B cell (primary cell): ENCODE measurements around the gene TPRA1. TPM values are rescaled to one million over a fixed set of nuclear protein-coding genes. Genes with fewer than 3 reads are reported as not detected.

Experiments
- ATAC-seq: fragments of 200-7000 bp; cut with Tn5 transposase; one replicate; pipeline ENCODE4 v1.10.0; 2021; ENCODE audit warnings: low read depth, mild to moderate bottlenecking, moderate number of reproducible peaks, moderate library complexity
- CTCF ChIA-PET: fragments of 350-600 bp; sonication (Branson Sonifier 250); formaldehyde crosslinking; loops from one replicate; lab custom pipeline; 2021; ENCODE audit warnings: antibody characterized with exemption, inconsistent platforms; lab: Charles Lee
- POLR2A ChIA-PET: fragments of 350-600 bp; sonication (Branson Sonifier 250); formaldehyde crosslinking; loops from one replicate; lab custom pipeline; 2021; ENCODE audit warnings: antibody characterized with exemption; lab: Charles Lee
- DNase-seq: peaks from one replicate; pipeline ENCODE4 v3.0.0; 2013
- H2AFZ ChIP-seq: 2 replicates; pipeline ENCODE4 v1.6.1; 2012; ENCODE audit warnings: mild to moderate bottlenecking, low read depth, low read length; ENCODE audit not compliant: insufficient read depth, poor library complexity, severe bottlenecking
- H3K27ac ChIP-seq, 2 donors: 1 replicate in 1 of 2; 2 replicates in 1 of 2; pipeline ENCODE4 v1.5.1; 2012 to 2013; ENCODE audit warnings: low read length in 2 of 2, mild to moderate bottlenecking in 2 of 2, moderate library complexity in 1 of 2
- H3K27me3 ChIP-seq, 4 experiments: fragments of 200-600 bp in 1 of 4; sonication (generic) in 1 of 4; replicated peaks in 1 of 4; 1 replicate in 2 of 4; 2 replicates in 2 of 4; pipeline versions ENCODE4 v1.6.1 to v1.7.0; 2013 to 2016; ENCODE audit warnings: low read length in 3 of 4, mild to moderate bottlenecking in 2 of 4, mixed read lengths in 1 of 4, moderate library complexity in 1 of 4; ENCODE audit not compliant: insufficient read depth in 4 of 4, control insufficient read depth in 3 of 4; ENCODE audit errors: control extremely low read depth in 1 of 4
- H3K36me3 ChIP-seq, 2 experiments: replicated peaks in 1 of 2; 1 replicate in 1 of 2; 2 replicates in 1 of 2; pipeline versions ENCODE4 v1.6.1 to v1.7.1; 2013; ENCODE audit warnings: low read length in 1 of 2; ENCODE audit not compliant: insufficient read depth in 2 of 2, control insufficient read depth in 1 of 2; ENCODE audit errors: control extremely low read depth in 1 of 2, extremely low read depth in 1 of 2
- H3K4me1 ChIP-seq, 2 donors: fragments of 200-600 bp in 1 of 2; sonication (generic) in 1 of 2; 1 replicate in 1 of 2; 2 replicates in 1 of 2; pipeline versions ENCODE4 v1.5.1 to v1.6.1; 2013 to 2017; ENCODE audit warnings: low read length in 2 of 2; ENCODE audit not compliant: control insufficient read depth in 2 of 2, insufficient read depth in 2 of 2
- H3K4me2 ChIP-seq: replicated peaks from 2 replicates; pipeline ENCODE3; 2012; ENCODE audit warnings: mild to moderate bottlenecking, low read depth, low read length; ENCODE audit not compliant: poor library complexity, severe bottlenecking
- H3K4me3 ChIP-seq, 5 experiments: fragments of 200-600 bp in 1 of 5; sonication (generic) in 1 of 5; 1 replicate in 3 of 5; 2 replicates in 2 of 5; pipeline versions ENCODE4 v1.5.1 to v1.7.0; 2011 to 2016; ENCODE audit warnings: low read length in 4 of 5, mild to moderate bottlenecking in 4 of 5, low read depth in 2 of 5, control low read depth in 1 of 5, moderate library complexity in 1 of 5; ENCODE audit not compliant: insufficient read depth in 1 of 5; ENCODE audit errors: control extremely low read depth in 1 of 5, extremely low read depth in 1 of 5
- H3K79me2 ChIP-seq: fragments of 200-600 bp; sonication (generic); one replicate; pipeline ENCODE4 v1.6.0; 2016; ENCODE audit warnings: low read length; ENCODE audit not compliant: control insufficient read depth, insufficient read depth
- H3K9ac ChIP-seq: fragments of 200-600 bp; sonication (generic); 2 replicates; pipeline ENCODE4 v1.6.1; 2017; ENCODE audit warnings: mild to moderate bottlenecking, low read length, moderate library complexity
- H3K9me3 ChIP-seq, 3 donors: one replicate each; pipeline versions ENCODE4 v1.6.1 to v1.7.1; 2013; ENCODE audit warnings: low read length in 2 of 3; ENCODE audit not compliant: control insufficient read depth in 2 of 3, insufficient read depth in 1 of 3; ENCODE audit errors: control extremely low read depth in 1 of 3
- H4K20me1 ChIP-seq: 2 replicates; pipeline ENCODE4 v1.6.0; 2012; ENCODE audit warnings: mild to moderate bottlenecking, low read length; ENCODE audit not compliant: insufficient read depth, control insufficient read depth, poor library complexity, severe bottlenecking
- H3K27ac Mint-ChIP-seq: one replicate; pipeline ENCODE4 v1.8.0; 2021; ENCODE audit warnings: mixed read lengths
- H3K27me3 Mint-ChIP-seq: one replicate; pipeline ENCODE4 v1.8.0; 2021; ENCODE audit warnings: mixed read lengths
- H3K4me1 Mint-ChIP-seq: one replicate; pipeline ENCODE4 v1.8.0; 2021; ENCODE audit warnings: mixed read lengths
- H3K4me3 Mint-ChIP-seq: one replicate; pipeline ENCODE4 v1.8.0; 2021; ENCODE audit warnings: mixed read lengths
- H3K9me3 Mint-ChIP-seq: one replicate; pipeline ENCODE4 v1.8.0; 2022; ENCODE audit warnings: mixed read lengths; ENCODE audit not compliant: insufficient read depth
- EZH2 ChIP-seq: IDR thresholded peaks from 2 replicates; pipeline ENCODE4 v1.6.1; 2012; ENCODE audit warnings: borderline replicate concordance, low read depth, mild to moderate bottlenecking, moderate library complexity, low read length; ENCODE audit not compliant: insufficient read depth, poor library complexity, severe bottlenecking
- WGBS: methylation state at CpG from one replicate; pipeline ENCODE4 v1.1.5; 2013; ENCODE audit warnings: missing lambda C conversion rate; ENCODE audit not compliant: insufficient coverage; 5-methylcytosine and 5-hydroxymethylcytosine counted together
- intact Hi-C: fragments of 100-400 bp; cut with micrococcal nuclease; formaldehyde crosslinking; loops from one replicate; pipeline ENCODE4 v1.10.0; 2022
- polyA plus RNA-seq: library from polyadenylated mRNA; depleted of rRNA; stranded (reverse); fragments of >200 nt; gene quantifications from 2 replicates; pipeline ENCODE4 v1.2.3, GENCODE V29; 2012
- total RNA-seq, 2 donors: library from RNA; stranded (reverse); fragments of 120-200 nt in 1 of 2; gene quantifications; 1 replicate in 1 of 2; 2 replicates in 1 of 2; pipeline versions ENCODE4 v1.2.3 to v1.2.4, GENCODE V29; 2013 to 2022
- TF ChIP-seq, protein P1 (sequence below): fragments of 200-600 bp; IDR thresholded peaks from one replicate; pipeline ENCODE4 v1.8.0; 2022; ENCODE audit warnings: antibody characterized with exemption, mild to moderate bottlenecking

TPRA1 gene
- total and polyA plus RNA-seq, 2 donors (not counting 1 experiment from before 2014, with no cell fraction given): 19.8 to 27.7 TPM

DNA sequence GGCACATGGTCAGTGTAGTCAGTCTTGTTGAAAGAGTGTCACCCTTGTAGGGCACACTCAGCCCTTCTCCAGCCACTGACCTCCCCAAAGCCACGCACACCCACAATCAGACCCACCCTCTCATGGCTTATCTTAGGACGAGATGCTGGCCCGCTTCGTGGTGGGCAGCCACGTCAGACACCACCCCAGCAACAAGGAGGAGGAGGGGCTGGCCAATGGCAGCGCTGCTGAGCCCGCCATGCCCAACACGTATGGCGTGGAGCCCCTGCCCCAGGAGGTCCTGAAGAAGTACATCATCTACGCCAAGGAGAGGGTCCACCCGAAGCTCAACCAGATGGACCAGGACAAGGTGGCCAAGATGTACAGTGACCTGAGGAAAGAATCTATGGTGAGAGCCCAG, 28.4 kb upstream of the TPRA1 start:
- H3K27me3 ChIP-seq: no peaks in the 10 kb centered on the region
- H3K9ac ChIP-seq: no peak overlapping the region
- H3K4me3 Mint-ChIP-seq: no peak overlapping the region
- H3K36me3 ChIP-seq: peaks cover 2 to 65% of the 10 kb centered on the region in 2 experiments
- ChIA-PET POLR2A (no interaction called here), CTCF (no interaction called here)
- no peak for ATAC-seq
- no peak overlapping the region for H3K4me2 ChIP-seq
- no peaks in the 10 kb centered on the region for H3K4me1 Mint-ChIP-seq
- H3K27me3 Mint-ChIP-seq: no peaks in the 10 kb centered on the region
- H3K9me3 Mint-ChIP-seq: no peaks in the 10 kb centered on the region
- H3K79me2 ChIP-seq: no peaks in the 10 kb centered on the region
- no peak for DNase-seq
- no peak overlapping the region for H3K27ac Mint-ChIP-seq
- no peaks in the 10 kb centered on the region for H3K4me1 ChIP-seq
- no peak overlapping the region for H3K4me3 ChIP-seq
- no peaks in the 10 kb centered on the region for H4K20me1 ChIP-seq
- H2AFZ ChIP-seq: no peak overlapping the region
- no peak for TF ChIP-seq EZH2
- TF ChIP-seq, protein P1, sequence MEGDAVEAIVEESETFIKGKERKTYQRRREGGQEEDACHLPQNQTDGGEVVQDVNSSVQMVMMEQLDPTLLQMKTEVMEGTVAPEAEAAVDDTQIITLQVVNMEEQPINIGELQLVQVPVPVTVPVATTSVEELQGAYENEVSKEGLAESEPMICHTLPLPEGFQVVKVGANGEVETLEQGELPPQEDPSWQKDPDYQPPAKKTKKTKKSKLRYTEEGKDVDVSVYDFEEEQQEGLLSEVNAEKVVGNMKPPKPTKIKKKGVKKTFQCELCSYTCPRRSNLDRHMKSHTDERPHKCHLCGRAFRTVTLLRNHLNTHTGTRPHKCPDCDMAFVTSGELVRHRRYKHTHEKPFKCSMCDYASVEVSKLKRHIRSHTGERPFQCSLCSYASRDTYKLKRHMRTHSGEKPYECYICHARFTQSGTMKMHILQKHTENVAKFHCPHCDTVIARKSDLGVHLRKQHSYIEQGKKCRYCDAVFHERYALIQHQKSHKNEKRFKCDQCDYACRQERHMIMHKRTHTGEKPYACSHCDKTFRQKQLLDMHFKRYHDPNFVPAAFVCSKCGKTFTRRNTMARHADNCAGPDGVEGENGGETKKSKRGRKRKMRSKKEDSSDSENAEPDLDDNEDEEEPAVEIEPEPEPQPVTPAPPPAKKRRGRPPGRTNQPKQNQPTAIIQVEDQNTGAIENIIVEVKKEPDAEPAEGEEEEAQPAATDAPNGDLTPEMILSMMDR: no peak
- 98% methylated on average over 11 of the region's 11 CpGs for WGBS
- intact Hi-C loops: no loop called here
- no peaks in the 10 kb centered on the region for H3K9me3 ChIP-seq
- H3K27ac ChIP-seq: no peak overlapping the region

DNA sequence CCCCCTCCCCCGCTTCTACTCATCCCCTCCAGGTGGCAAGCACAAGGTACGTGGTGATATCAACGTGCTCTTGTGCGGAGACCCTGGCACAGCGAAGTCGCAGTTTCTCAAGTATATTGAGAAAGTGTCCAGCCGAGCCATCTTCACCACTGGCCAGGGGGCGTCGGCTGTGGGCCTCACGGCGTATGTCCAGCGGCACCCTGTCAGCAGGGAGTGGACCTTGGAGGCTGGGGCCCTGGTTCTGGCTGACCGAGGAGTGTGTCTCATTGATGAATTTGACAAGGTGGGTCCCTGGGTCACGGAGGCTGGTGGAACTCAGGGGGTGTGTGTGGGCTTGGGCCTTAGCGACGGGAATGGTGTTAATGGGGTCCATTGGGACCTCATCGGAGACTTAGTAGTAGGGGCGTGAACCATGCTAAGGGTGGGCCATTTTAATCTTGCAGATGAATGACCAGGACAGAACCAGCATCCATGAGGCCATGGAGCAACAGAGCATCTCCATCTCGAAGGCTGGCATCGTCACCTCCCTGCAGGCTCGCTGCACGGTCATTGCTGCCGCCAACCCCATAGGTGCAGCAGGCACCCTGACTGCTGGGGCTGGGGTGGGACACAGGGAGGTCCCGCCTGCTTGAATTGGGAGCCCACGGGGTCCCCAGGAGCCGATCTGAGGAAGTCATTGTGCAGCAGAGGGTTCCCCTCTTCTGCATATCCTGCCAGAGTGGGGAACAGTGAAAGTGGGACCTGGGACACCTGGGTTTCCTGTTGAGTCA, 26.5 kb upstream of the TPRA1 start:
- Mint-ChIP-seq H3K27me3 (no peaks in the 10 kb centered on the region), H3K9me3 (no peaks in the 10 kb centered on the region), H3K4me1 (no peaks in the 10 kb centered on the region), H3K27ac (no peak overlapping the region), H3K4me3 (no peak overlapping the region)
- ChIA-PET CTCF (no interaction called here), POLR2A (no interaction called here)
- no peak for ATAC-seq
- WGBS: 97% methylated on average over 26 of the region's 26 CpGs
- Histone ChIP-seq H3K4me3 (no peak overlapping the region), H3K79me2 (no peaks in the 10 kb centered on the region), H3K27me3 (no peaks in the 10 kb centered on the region), H2AFZ (no peak overlapping the region), H3K36me3 (peaks cover 2 to 80% of the 10 kb centered on the region in 2 experiments), H3K9me3 (no peaks in the 10 kb centered on the region), H3K4me2 (no peak overlapping the region), H3K9ac (no peak overlapping the region), H4K20me1 (no peaks in the 10 kb centered on the region), H3K4me1 (no peaks in the 10 kb centered on the region), H3K27ac (no peak overlapping the region)
- intact Hi-C loops: no loop called here
- TF ChIP-seq, protein P1: no peak
- no peak for TF ChIP-seq EZH2
- DNase-seq: no peak
